ENCODE measurements around the gene QRSL1. TPM values are rescaled to one million over a fixed set of nuclear protein-coding genes. Genes with fewer than 3 reads are reported as not detected.

The QRSL1 gene
- total and polyA plus RNA-seq, 2 donors (not counting 1 experiment from before 2014, with no cell fraction given) = 8.2 to 15.2 TPM

DNA sequence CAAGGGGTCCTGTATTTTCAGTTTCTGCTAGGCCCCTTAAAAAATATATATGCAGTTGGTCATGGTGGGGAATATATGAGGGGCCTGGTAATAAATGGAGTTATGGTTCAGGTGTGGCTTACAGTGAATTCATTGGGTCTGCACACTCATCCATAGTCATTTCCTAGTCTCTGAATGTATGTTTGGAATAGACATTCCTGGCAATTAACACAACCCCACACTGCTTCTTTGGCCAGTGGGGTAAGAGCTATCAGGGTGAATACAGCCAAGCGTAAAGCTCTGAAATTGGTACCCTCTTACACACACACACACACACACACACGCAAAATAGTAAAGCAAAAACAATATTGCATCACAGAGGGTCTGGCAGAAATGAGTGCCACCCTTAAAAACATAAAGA is 56.5 kb downstream of the QRSL1 start:
- H3K9me3 ChIP-seq (ENCODE audit: control insufficient read depth, insufficient read depth, low read depth, low read length) = no peaks in the 10 kb centered on the region
- no peak overlapping the region for H2AFZ ChIP-seq (ENCODE audit: low read length)
- no peaks in the 10 kb centered on the region for H3K27me3 ChIP-seq (ENCODE audit: control insufficient read depth, insufficient read depth, low read length)
- H3K4me2 ChIP-seq (ENCODE audit: extremely low read depth, insufficient read depth, low read length) = no peak overlapping the region
- no peaks in the 10 kb centered on the region for H3K4me1 ChIP-seq (ENCODE audit: control insufficient read depth, extremely low read depth, insufficient read depth, low read length)
- no peak for TF ChIP-seq CTCF (conservative IDR thresholded peaks at IDR 0.05 in 1 of 2, IDR thresholded peaks at IDR 0.05 in 1 of 2; ENCODE audit: low read depth in 1 of 2, low read length in 2 of 2)
- no peak for TF ChIP-seq EZH2 (IDR thresholded peaks at IDR 0.05; ENCODE audit: low read length, missing control alignments)
- peak in 1 of 2 donors; percentile 32 for DNase-seq (ENCODE audit: low read depth in 2 of 2)
- H3K79me2 ChIP-seq (ENCODE audit: control insufficient read depth, insufficient read depth, low read length) = no peaks in the 10 kb centered on the region
- no peak overlapping the region for H3K27ac ChIP-seq (ENCODE audit: insufficient read depth, low read length)
- no peaks in the 10 kb centered on the region for H3K36me3 ChIP-seq (ENCODE audit: control insufficient read depth, insufficient read depth, low read length)
- no peaks in the 10 kb centered on the region for H4K20me1 ChIP-seq (ENCODE audit: control insufficient read depth, extremely low read depth, insufficient read depth, low read length)
- H3K9ac ChIP-seq (ENCODE audit: insufficient read depth, low read length) = no peak overlapping the region
- no peak overlapping the region for H3K4me3 ChIP-seq (replicated peaks in 1 of 4; ENCODE audit: control extremely low read depth in 1 of 4, insufficient read depth in 1 of 4, low read depth in 3 of 4, low read length in 4 of 4)

- Histone ChIP-seq H2AFZ (ENCODE audit: low read length) (no peak overlapping the region), H3K4me1 (ENCODE audit: control insufficient read depth, extremely low read depth, insufficient read depth, low read length) (no peaks in the 10 kb centered on the region), H3K27me3 (ENCODE audit: control insufficient read depth, insufficient read depth, low read length) (no peaks in the 10 kb centered on the region), H3K9ac (ENCODE audit: insufficient read depth, low read length) (no peak overlapping the region), H3K9me3 (ENCODE audit: control insufficient read depth, insufficient read depth, low read depth, low read length) (no peaks in the 10 kb centered on the region), H3K36me3 (ENCODE audit: control insufficient read depth, insufficient read depth, low read length) (no peaks in the 10 kb centered on the region), H3K4me2 (ENCODE audit: extremely low read depth, insufficient read depth, low read length) (no peak overlapping the region), H3K27ac (ENCODE audit: insufficient read depth, low read length) (no peak overlapping the region), H3K4me3 (replicated peaks in 1 of 4; ENCODE audit: control extremely low read depth in 1 of 4, insufficient read depth in 1 of 4, low read depth in 3 of 4, low read length in 4 of 4) (no peak overlapping the region), H3K79me2 (ENCODE audit: control insufficient read depth, insufficient read depth, low read length) (no peaks in the 10 kb centered on the region), H4K20me1 (ENCODE audit: control insufficient read depth, extremely low read depth, insufficient read depth, low read length) (no peaks in the 10 kb centered on the region)
- TF ChIP-seq EZH2 (IDR thresholded peaks at IDR 0.05; ENCODE audit: low read length, missing control alignments) (no peak), CTCF (conservative IDR thresholded peaks at IDR 0.05 in 1 of 2, IDR thresholded peaks at IDR 0.05 in 1 of 2; ENCODE audit: low read depth in 1 of 2, low read length in 2 of 2) (no peak)
- DNase-seq (ENCODE audit: low read depth in 2 of 2) = no peak
Measured at GRCh38 chr6:106688177-106688951, 59.0 kb downstream of the QRSL1 start.

GRCh38 chr6:106692112-106692818 is 62.9 kb downstream of the QRSL1 start:
- Histone ChIP-seq H3K4me1 (ENCODE audit: control insufficient read depth, extremely low read depth, insufficient read depth, low read length) (no peaks in the 10 kb centered on the region), H3K27me3 (ENCODE audit: control insufficient read depth, insufficient read depth, low read length) (no peaks in the 10 kb centered on the region), H3K9me3 (ENCODE audit: control insufficient read depth, insufficient read depth, low read depth, low read length) (no peaks in the 10 kb centered on the region), H2AFZ (ENCODE audit: low read length) (no peak overlapping the region), H3K27ac (ENCODE audit: insufficient read depth, low read length) (no peak overlapping the region), H3K9ac (ENCODE audit: insufficient read depth, low read length) (no peak overlapping the region), H3K4me2 (ENCODE audit: extremely low read depth, insufficient read depth, low read length) (peak overlapping the region; percentile 25), H3K79me2 (ENCODE audit: control insufficient read depth, insufficient read depth, low read length) (no peaks in the 10 kb centered on the region), H3K4me3 (replicated peaks in 1 of 4; ENCODE audit: control extremely low read depth in 1 of 4, insufficient read depth in 1 of 4, low read depth in 3 of 4, low read length in 4 of 4) (no peak overlapping the region), H4K20me1 (ENCODE audit: control insufficient read depth, extremely low read depth, insufficient read depth, low read length) (no peaks in the 10 kb centered on the region), H3K36me3 (ENCODE audit: control insufficient read depth, insufficient read depth, low read length) (no peaks in the 10 kb centered on the region)
- TF ChIP-seq EZH2 (IDR thresholded peaks at IDR 0.05; ENCODE audit: low read length, missing control alignments) = no peak
- TF ChIP-seq CTCF (conservative IDR thresholded peaks at IDR 0.05 in 1 of 2, IDR thresholded peaks at IDR 0.05 in 1 of 2; ENCODE audit: low read depth in 1 of 2, low read length in 2 of 2) = no peak
- DNase-seq (ENCODE audit: low read depth in 2 of 2) = peak; percentile 34 to 77
